Measurements from ENCODE around the gene SECISBP2.
"Not testable (repeated sequence)": the region's sequence is repeated elsewhere in the genome, so short reads cannot be mapped to it uniquely, and the experiment has no call there.

Gene SECISBP2

DNA sequence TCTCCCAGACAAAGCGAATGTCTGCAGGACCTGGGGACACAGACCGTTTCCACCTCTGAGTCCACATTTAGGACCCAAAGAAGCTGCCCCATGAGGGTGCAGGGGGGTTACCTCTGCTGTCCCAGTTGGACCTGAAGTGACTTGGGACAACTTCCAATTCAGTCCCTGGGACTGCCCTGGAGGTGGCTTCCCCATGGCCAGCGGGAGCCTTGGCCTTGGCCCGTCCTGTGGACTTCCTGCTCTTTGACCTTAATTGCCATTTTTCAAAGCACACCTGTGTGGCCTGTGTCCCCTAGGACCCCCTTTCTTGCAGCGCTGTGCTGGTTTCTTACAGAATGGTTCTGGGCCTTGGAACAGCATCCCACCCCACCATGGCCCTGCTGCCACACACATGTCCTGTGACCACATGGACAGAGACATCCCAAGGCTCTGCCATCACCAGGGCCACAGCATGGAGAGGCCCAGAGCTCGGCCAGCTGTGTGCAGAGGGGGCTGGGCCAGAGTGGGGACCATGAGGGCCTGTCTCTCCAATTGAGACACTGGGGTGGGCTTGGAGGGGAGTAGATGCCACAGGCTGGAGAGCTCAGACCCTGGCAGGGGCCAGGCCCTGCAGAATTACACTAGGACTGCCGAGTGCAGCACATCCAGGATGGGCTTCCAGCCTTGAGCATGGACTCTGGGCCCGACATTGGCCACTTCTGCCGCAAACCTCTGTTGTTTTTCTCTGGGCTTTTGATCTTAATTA, 45.8 kb downstream of the SECISBP2 start:
- DNase-seq (ENCODE audit: low read depth in 2 of 2, low spot score in 1 of 2) = no peak

DNA sequence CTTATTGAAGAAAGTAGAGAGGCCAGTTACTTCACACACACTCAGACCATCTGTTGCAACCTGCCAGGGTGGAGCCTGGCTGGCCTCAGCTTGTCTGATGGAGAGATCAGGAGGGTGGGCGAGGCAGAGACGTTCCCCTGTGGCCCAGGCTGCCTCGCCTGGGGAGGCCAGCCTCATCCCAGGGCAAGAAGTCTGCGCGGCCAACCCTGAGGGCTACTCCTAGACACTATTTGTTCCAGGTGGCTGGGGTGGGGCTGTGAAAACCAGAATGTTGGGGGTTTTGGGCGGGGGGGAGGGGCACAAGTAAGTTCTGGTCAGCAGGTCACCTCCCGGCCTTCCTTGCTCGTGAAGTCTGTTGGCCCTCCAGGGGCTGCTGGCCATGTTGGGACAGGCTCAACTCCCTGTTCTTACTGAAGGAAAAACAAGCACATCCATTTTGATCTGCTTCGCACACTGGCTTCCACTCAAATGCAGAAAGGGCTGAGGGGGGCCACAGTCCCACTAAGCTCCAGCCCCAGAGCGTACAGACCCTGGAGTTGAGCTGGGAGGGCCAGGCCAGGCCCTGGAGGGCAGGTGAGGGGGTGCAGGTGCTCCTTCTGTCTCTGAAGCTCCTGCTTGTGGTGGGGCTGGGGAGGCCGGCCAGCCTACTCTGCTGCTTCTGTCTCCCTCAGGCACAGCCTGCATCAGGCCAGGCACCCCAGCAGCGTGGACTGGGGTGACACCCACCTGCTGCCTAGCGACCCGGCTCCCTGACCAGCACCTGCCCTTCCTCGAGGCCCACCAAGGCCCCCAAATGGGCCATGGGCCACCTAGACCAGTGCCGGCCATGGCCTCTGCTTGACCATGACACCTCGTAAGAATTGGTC, 46.6 kb downstream of the SECISBP2 start:
- DNase-seq (ENCODE audit: low read depth in 2 of 2, low spot score in 1 of 2) = no peak

DNA sequence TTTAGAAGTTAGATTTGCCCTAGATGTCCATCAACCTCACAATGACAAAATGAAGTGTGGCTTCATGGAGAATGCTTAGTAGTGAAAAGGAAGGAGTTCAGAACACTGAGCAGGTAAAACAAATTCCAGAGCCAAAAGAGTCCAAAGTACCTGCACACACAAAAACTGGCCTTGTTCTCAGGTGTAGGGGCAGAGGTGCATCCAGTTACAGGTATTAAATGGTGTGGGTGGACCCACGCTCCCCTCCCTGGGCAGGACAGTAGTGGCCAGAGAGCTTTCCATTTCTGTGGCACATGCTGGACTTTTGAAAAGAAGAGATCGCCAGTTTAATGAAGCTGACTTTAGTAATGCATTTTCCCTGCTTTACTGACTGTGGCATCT, 47.2 kb downstream of the SECISBP2 start:
- no peak for DNase-seq (ENCODE audit: low read depth in 2 of 2, low spot score in 1 of 2)

GRCh38 chr9:89366711-89367110, 48.4 kb downstream of the SECISBP2 start:
- DNase-seq (ENCODE audit: low read depth in 2 of 2, low spot score in 1 of 2) = no peak

DNA sequence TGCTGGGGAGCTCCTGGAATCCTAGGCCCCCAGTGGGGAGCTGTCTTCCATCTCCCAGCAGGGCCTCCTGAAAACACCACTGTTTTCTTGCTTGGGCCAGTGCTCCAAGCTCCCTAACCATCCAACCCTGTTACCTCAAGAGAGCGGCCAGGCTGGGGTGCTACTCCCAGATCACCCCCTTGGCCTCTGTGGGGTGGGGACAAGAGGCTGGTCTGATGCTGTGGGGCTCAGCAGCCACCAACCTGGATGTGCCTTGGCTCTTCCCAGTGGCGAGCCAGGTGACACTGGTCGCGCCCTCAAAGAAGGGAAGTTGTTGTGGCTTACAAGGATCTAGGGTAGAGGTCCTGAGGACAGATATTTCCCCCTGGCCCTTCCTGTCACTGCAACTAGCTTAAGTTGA, 49.0 kb downstream of the SECISBP2 start:
- DNase-seq (ENCODE audit: low read depth in 2 of 2, low spot score in 1 of 2) = no peak

DNA sequence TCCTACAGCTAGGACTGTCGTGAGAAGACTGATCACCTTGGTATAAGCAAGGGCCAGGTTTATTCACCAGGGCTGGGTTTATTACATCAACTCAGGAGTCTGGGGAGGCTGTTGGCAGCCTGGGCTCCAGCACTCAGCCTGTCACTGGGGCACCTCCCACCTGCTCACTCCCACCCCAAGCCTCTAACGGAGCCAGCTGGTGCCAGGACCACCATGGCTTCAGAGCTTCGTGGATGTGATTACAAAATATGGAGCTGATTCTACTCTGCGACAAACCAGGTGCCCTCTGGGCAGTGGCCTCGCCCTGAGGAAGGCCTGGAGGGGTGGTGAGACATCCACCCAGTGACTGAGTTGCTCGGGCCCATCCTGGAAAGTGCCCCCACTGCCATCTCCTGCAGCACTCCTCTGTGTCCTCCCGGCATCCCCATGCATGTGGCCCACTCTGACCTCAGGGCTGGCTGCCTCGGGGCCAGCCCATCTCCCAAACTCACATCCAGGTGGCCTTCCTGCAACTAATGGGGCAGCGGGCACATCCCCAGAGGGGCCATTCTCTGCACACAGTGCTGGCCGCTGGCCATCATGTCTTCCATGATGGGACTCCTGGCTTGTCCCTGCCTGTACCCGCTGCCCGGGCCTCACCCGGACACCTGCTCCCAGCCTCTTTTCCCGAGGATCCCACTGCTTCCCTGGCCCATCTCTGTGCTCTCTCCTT, 49.6 kb downstream of the SECISBP2 start:
- DNase-seq (ENCODE audit: low read depth in 2 of 2, low spot score in 1 of 2) = no peak

DNA sequence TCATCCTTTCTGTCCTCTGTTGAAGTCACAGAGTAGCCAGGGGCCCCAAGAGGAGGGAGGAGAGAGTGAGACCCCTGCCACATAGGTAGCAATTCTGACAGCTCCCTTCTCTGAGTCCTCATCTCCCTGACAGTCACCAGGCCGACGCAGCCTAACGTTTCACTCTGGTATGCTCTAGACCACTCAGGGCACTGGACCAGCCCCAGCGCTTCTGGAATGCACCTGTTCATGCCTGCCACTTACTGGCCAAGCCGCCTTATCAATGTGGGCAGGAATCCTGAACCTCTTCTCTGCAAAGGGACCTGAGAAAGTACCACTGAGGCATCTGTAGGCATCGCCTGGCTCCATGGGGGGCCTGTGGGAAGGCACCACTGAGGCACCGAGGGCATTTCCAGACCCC, 50.2 kb downstream of the SECISBP2 start:
- no peak for DNase-seq (ENCODE audit: low read depth in 2 of 2, low spot score in 1 of 2)

DNA sequence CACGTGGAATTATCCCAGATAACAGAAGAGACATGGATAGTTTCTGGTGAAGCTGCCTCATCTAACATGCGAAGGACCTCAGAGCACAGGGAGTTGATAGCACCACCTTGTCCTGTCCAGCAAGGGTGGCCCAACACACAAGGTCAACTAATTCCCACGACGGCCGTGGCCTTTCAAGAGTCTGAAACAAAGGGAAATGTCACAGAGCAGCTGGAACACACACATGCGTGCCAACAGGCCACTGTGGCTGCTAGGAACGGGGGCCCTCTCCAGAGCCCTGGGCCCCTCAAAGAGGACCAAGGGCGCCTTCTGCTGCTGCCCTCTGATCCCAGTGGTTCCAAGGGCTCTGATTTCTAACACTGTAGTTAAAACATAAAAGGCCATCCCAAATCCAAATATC, 50.7 kb downstream of the SECISBP2 start:
- no peak for DNase-seq (ENCODE audit: low read depth in 2 of 2, low spot score in 1 of 2)

DNA sequence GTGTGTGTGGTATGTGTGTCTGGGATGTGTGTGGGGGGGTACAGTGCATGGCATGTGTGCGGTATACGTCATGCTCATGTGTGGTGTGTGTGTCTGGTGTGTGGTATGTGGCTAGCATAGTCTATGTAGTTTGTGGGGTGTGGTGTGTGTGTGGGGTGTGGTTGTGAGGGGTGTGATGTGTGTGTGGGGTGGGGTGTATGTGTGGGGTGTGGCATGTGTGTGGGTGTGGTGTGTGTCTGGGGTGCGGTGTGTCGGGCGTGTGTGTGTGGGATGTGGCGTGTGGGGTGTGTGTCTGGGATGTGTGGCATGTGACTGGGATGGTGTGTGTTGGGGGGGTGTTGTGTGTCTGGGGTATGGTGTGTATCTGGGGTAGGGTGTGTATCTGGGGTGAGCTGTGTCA, 52.3 kb downstream of the SECISBP2 start:
- no peak for DNase-seq (ENCODE audit: low read depth in 2 of 2, low spot score in 1 of 2)

DNA sequence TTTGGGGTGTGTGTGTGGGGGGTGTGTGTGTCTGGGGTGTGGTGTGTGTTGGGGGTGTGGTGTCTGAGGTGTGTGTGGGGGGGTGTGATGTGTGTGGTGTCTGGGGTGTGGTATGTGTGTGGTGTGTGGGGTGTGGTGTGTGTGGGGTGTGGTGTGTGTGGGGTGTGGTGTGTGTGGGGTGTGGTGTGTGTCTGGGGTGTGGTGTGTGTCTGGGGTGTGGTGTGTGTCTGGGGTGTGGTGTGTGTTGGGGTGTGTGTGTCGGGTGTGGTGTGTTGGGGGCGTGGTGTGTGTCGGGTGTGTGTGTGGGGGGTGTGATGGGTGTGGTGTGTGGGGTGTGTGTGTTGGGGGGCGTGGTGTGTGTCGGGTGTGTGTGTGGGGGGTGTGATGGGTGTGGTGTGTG, 53.5 kb downstream of the SECISBP2 start:
- not testable (repeated sequence) for DNase-seq (ENCODE audit: low read depth in 2 of 2, low spot score in 1 of 2)

- no peak for DNase-seq (ENCODE audit: low read depth in 2 of 2, low spot score in 1 of 2)
Observed at GRCh38 chr9:89372230-89372816, 54.0 kb downstream of the SECISBP2 start.

DNA sequence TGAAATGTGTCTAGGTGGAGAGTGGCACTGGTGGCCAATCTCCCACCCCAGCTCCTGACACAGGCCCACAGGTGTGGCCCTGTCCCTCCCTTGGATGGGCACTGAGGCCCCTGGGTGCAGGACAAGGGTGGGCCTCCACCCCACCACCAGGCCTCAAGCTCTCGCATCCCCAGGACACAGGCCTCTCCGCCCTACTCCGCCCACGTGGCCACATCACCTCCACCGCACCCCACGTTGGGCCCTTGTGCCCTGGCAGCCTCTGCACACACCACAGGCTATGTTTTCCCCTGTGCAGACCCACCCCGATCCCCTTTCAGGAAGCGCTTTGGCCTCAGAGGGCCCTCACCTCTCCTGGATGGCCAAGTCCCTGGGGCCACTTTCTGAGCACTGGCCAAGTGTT, 54.7 kb downstream of the SECISBP2 start:
- no peak for DNase-seq (ENCODE audit: low read depth in 2 of 2, low spot score in 1 of 2)

GRCh38 chr9:89374176-89374575, 55.9 kb downstream of the SECISBP2 start:
- no peak for DNase-seq (ENCODE audit: low read depth in 2 of 2, low spot score in 1 of 2)

DNA sequence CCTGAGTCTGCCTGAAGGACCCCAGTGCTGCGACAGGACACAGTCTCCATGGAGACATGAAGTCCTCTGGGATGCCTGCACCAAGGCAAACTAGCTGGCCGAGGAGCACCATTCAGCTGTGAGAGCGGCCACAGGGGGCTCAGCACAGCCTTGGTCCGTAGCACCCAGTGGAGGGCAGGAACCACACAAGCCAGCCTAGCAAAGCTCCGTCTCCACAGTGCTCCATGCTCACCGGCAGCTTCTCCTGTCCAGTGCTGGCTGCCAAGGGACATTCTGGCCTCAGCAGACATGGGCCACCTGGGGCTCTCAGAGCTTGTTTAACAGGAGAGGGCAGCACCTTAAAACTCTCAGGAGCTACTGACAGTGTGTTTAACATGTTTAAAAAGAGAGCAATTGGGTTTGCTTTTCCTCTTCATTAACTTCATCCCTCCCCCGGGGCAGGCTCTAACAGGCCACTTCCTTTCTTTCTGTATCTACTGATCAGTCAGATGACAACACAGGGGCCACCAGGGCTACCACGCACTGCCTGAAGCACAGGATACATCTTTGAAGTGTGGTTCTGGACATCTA, 57.0 kb downstream of the SECISBP2 start:
- no peak for DNase-seq (ENCODE audit: low read depth in 2 of 2, low spot score in 1 of 2)

DNA sequence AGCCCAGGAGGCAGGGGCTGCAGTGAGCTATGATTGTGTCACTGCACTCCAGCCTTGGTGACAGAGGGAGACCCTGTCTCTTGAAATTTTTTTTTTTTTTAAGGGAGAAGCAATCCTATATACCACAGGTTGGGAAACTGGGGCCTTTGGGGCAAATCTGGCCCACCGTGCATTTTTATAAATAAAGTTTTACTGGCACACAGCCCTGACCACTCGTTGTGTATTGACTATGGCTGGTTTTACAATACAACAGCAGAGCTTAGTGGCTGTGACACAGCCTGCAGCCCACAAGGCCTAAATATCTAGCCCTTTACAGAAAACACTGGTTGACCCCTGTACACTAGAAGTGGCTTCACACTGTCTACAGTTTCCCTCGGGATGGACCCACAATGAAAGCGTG, 58.0 kb downstream of the SECISBP2 start:
- DNase-seq (ENCODE audit: low read depth in 2 of 2, low spot score in 1 of 2) = no peak

DNA sequence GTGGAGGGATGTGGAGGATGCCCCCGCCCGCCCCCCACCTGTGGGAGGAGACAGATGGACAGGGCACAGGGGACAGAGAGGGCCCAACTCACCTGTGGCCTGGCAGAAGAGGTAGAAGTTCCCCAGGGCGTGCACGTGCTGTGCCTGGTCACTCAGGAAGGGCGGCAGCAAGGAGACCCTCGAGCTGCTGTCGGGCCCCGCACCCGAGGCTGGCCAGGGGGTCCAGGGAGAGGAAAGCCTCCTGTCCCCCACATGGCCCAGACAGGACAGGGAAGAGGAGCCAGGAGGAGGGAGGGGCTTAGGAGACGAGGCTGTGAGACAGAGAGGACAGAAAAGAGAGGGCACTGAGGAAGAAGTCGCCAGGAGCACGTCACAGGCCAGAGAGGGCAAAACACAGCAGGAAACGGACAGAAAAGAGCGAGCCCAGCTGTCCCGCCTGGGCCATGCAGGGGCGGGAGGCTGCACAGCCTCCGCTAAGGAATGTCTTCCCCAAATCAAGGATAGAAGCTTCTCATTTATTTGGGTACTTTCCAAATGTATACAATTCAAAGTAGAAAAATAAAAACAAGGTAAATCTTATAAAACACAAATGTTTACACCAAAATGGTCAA, 58.5 kb downstream of the SECISBP2 start:
- no peak for DNase-seq (ENCODE audit: low read depth in 2 of 2, low spot score in 1 of 2)

DNA sequence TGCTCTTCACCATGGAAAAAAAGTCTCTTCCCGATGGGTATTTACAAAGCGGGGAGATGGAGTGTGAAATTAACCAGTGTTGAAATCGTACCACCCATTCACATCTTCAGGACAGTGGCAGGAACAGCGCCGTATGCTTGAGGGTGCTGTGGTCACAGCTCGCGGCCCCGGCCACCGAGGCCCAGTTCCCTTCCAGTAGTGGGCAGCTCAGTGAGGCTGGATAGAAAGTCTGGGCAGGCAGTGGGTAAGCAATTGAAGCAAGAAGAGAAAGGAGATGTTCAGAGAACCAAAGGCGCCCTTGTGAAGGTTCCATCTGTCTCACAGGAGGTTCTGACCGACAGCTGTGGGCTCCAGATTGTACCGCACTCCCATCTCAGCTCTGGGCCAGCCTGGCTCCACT, 59.1 kb downstream of the SECISBP2 start:
- no peak for DNase-seq (ENCODE audit: low read depth in 2 of 2, low spot score in 1 of 2)

GRCh38 chr9:89378541-89378940, 60.2 kb downstream of the SECISBP2 start:
- DNase-seq (ENCODE audit: low read depth in 2 of 2, low spot score in 1 of 2) = no peak

DNA sequence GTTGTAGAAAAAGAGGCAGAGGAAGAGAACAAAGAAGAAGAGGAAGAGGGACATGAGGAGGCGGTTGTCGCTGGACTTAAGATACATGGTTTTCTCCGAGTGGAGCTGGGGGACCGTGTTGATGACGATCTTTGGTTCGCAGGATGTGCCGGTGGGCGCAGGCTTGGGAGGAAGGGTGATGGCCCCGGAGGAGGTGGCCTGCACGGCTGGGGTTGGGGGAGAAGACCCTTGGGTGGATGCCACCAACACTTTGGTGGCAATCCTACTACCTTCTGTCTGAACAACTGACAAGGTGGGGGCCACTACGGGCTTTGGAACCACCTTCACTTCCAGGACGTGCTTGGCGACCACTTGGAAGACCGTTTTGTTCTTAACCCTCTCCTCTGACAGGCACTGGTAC, 60.7 kb downstream of the SECISBP2 start:
- no peak for DNase-seq (ENCODE audit: low read depth in 2 of 2, low spot score in 1 of 2)

- no peak for DNase-seq (ENCODE audit: low read depth in 2 of 2, low spot score in 1 of 2)
Observed at GRCh38 chr9:89379508-89380115, 61.3 kb downstream of the SECISBP2 start.

Data from stimulated activated CD8-positive, alpha-beta memory T cell treated with anti-CD3 and anti-CD28 coated beads, Interleukin-4, amount 100 ng/mL, for 1 hour (primary cell).